GM12873 (cell line): ENCODE results near the gene QRFP.

Experiments used
- TF ChIP-seq, protein P1 (sequence below): IDR thresholded peaks from 2 replicates; pipeline ENCODE4 v1.5.1; 2012; ENCODE audit warnings: low read depth, mild to moderate bottlenecking, moderate library complexity, low read length, control low read depth; ENCODE audit not compliant: insufficient read depth; ENCODE audit errors: missing control alignments

QRFP gene

DNA sequence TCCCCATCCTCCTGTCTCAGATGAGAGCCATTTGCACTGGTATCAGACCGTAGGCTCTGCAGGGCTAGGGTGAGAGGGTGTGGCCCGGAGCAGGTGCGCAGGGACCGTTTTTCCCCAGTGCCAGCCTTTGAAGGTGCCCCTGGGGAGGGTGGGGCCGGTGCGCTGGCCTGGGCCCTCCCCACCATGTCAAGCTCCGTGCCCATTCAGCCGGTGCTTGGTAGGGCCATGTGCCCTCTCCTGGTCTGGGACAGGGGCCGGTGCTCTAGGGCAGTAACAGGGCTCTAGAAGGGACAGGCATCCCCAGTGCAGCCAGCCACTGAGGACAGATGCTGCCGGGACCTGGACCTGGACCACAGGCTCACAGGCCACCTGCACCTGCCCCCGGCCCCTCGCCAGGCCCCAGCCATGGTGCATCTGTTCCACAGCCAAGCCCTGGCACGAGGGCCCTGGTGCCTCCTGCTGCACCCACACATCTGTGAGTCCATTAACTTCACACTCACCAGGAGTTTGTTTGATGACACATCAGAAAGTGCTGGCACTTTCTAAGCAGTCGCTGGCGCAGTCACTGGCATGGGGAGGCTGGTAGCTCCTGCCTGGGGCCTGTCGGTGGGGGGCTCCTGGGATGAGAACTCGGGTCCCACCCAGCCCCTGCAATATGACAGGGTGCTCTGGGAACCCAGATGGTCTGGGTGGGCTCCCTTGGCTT is 5.0 kb upstream of the QRFP start:
- TF ChIP-seq, protein P1, sequence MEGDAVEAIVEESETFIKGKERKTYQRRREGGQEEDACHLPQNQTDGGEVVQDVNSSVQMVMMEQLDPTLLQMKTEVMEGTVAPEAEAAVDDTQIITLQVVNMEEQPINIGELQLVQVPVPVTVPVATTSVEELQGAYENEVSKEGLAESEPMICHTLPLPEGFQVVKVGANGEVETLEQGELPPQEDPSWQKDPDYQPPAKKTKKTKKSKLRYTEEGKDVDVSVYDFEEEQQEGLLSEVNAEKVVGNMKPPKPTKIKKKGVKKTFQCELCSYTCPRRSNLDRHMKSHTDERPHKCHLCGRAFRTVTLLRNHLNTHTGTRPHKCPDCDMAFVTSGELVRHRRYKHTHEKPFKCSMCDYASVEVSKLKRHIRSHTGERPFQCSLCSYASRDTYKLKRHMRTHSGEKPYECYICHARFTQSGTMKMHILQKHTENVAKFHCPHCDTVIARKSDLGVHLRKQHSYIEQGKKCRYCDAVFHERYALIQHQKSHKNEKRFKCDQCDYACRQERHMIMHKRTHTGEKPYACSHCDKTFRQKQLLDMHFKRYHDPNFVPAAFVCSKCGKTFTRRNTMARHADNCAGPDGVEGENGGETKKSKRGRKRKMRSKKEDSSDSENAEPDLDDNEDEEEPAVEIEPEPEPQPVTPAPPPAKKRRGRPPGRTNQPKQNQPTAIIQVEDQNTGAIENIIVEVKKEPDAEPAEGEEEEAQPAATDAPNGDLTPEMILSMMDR, result no peak

DNA sequence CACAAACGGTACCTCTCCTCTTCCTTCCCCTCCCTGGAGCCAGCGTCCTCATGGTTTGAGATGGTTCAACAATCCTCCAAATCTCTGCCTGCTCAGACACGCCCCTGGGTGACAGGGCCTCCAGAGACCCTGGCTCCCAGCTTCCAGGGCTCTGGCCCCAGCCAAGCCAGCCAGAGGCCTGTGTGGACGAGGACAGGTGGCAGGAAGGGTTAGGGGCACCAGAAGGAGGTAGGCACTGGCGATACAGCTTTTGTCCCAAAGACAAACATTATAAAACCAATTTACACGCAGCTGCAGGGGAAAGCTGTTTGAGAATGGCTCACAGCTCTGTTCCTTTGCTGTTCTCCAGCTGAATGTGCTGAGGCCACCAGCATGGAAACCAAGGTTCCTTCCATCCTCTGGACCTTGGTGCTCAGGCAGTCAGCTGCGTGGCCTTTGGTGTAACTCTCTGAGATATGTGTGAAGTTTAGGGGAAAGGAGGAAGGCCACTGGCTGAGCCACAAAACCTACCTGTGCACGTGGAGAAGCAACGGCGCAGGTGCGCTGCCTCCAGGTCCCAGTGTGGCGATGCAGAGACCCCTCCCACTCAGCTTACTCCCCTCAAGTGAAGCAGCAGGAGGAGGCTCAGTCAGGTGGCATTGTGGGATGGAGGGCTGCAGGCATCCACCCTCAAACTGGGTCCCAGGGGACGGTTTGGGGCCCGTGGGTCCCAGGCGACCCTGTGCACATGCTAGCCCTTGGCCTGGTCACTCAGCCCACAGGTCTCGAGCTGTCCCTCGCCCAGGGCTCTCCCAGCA is 4.3 kb upstream of the QRFP start:
- TF ChIP-seq, protein P1, result no peak

DNA sequence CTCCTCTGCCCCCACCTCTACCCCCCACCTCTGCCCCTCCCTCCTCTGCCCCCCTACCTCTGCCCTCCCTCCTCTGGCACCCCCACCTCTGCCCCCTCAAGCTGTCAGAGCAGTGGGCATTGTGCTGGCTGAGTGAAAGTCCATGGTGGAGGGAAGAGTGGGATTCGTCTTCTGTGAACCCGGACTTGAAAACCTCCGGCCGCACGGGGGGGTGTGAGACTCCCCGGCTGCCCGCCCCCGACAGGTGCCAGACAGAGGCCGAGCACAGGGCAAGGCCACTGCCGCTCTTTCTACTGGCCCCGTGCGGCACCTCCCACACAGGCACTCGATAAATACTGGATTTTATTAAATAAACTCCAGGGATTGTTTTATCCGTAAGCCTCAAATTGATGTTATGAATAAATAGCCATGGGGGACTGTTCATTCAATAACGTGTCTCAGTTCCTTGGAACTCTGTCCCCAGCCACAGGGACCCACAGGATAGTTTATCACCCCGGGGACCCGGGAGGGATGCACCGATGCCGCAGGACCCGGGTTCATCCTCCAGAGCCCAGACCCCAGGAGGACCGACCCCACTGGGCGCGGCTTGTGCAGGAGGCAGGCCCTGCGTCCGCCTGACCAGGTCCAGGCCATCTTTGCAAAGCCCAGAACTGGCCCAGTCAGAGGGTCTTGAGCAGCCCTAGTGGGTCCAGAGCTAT is 2.6 kb upstream of the QRFP start:
- TF ChIP-seq, protein P1, result no peak

DNA sequence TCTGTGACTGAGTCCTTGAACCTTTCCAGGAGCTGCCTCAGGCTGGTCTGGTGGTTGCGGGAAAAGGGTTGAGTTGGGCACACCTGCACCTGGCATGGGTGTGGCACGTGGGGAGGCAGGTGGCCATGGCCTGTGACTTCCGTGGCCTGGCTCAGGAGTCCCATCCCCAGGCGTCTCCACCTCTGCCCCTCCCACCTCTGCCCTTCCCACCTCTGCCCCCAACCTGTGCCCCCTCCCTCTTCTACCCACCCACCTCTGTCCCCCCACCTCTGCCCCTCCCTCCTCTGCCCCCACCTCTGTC is 1.9 kb upstream of the QRFP start:
- TF ChIP-seq, protein P1, result no peak

DNA sequence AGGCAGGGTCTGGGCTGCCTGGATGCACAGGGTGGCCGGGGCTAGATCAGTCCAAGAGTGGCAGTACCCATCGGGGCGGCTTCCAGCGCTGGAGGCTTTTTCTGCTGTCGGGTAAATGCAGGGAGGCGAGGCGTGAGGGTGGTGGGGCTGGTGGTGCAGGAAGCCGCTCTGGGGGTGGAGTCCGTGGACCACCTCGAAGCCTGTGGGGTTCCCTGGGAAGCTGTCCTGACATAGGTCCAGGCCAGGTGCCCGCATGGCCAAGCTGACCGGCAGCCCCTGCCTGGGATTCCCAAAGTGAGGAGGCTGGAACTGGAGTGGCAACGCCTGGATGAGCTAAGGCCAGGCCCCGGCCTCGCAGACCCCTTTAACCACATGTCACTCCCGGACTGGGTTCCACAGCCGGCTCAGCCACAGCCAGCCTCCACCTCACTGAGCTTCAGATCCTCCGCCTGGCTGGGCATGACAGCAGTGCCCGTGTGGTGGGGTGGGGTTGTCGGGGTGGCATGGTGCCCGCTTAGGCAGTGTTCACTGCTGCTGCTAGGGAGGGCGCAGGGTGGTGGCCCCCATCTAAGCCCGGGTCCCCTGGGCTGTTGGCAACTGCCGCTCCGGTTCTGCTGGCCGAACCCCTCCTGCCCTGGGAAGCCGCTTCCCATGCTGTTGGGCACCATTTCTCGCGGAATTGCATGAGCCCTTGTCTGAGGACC is 1.4 kb upstream of the QRFP start:
- TF ChIP-seq, protein P1, result no peak

DNA sequence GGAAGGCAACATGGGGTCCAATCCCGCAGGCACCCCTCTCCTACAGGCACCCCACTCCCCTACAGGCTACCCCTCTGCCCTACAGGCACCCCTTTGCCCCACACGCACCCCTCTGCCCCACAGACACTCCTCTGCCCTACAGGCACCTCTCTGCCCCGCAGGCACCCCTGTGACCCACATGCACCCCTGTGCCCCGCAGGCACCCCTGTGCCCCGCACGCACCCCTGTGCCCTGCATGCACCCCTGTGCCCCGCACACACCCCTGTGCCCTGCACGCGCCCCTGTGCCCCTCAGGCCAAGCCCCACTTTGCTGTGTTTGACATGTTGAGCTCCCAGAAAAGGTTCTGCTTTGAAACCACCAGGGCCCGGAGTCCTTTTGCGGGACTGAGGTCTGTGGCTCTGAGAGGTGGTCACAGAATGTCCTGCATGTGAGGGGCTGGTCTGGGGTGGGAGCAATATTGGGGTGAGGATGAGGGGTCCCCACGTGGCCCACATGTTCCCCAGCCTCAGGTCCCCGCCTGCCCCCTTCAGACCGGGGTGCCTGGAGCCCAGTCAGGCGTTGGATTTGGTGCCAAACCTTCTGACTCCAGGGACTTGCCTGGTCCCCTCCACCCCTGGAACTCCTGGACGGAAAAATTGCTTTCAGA is 616 bp upstream of the QRFP start:
- TF ChIP-seq, protein P1, result no peak
